Fibroblast of lung (primary cell): Measurements from ENCODE around the gene TMCO5A. TPM values are rescaled to one million over a fixed set of nuclear protein-coding genes. Genes with fewer than 3 reads are reported as not detected.

Source experiments
- DNase-seq, 2 donors: peaks; one replicate each; pipeline versions ENCODE4 v3.0.0 to v3.0.0-alpha.2; 2010; ENCODE audit warnings: low read depth in 2 of 2
- H2AFZ ChIP-seq: 2 replicates; pipeline ENCODE4 v1.5.1; 2012; ENCODE audit warnings: low read length, control low read depth, inconsistent platforms
- H3K27ac ChIP-seq: 2 replicates; pipeline ENCODE4 v1.5.1; 2011; ENCODE audit warnings: low read length, control low read depth; ENCODE audit not compliant: insufficient read depth
- H3K27me3 ChIP-seq: 2 replicates; pipeline ENCODE4 v1.5.1; 2011; ENCODE audit warnings: mild to moderate bottlenecking, low read length; ENCODE audit not compliant: control insufficient read depth, insufficient read depth
- H3K36me3 ChIP-seq: 2 replicates; pipeline ENCODE4 v1.5.1; 2011; ENCODE audit warnings: low read length; ENCODE audit not compliant: control insufficient read depth, insufficient read depth
- H3K4me1 ChIP-seq: 2 replicates; pipeline ENCODE4 v1.5.1; 2011; ENCODE audit warnings: low read length; ENCODE audit not compliant: control insufficient read depth, insufficient read depth; ENCODE audit errors: extremely low read depth
- H3K4me2 ChIP-seq: 2 replicates; pipeline ENCODE4 v1.5.1; 2011; ENCODE audit warnings: low read length, control low read depth; ENCODE audit not compliant: insufficient read depth; ENCODE audit errors: extremely low read depth
- H3K4me3 ChIP-seq, 4 experiments: fragments of 200-600 bp in 1 of 4; sonication (generic) in 1 of 4; replicated peaks in 1 of 4; 2 replicates each; pipeline ENCODE4 v1.5.1; 2011 to 2016; ENCODE audit warnings: low read length in 4 of 4, low read depth in 3 of 4, mild to moderate bottlenecking in 3 of 4, control low read depth in 2 of 4, inconsistent platforms in 1 of 4, mixed read lengths in 1 of 4; ENCODE audit not compliant: insufficient read depth in 1 of 4; ENCODE audit errors: control extremely low read depth in 1 of 4
- H3K79me2 ChIP-seq: 2 replicates; pipeline ENCODE4 v1.5.1; 2012; ENCODE audit warnings: mild to moderate bottlenecking, low read length, inconsistent platforms; ENCODE audit not compliant: control insufficient read depth, insufficient read depth
- H3K9ac ChIP-seq: 2 replicates; pipeline ENCODE4 v1.5.1; 2011; ENCODE audit warnings: mild to moderate bottlenecking, low read length, control low read depth; ENCODE audit not compliant: insufficient read depth
- H3K9me3 ChIP-seq: 2 replicates; pipeline ENCODE4 v1.5.1; 2012; ENCODE audit warnings: low read depth, low read length; ENCODE audit not compliant: control insufficient read depth, insufficient read depth
- H4K20me1 ChIP-seq: 2 replicates; pipeline ENCODE4 v1.5.1; 2011; ENCODE audit warnings: low read length; ENCODE audit not compliant: control insufficient read depth, insufficient read depth; ENCODE audit errors: extremely low read depth
- CTCF ChIP-seq, 2 donors: IDR thresholded peaks in 1 of 2; conservative IDR thresholded peaks in 1 of 2; 1 replicate in 1 of 2; 2 replicates in 1 of 2; pipeline ENCODE4 v1.5.1; 2011 to 2012; ENCODE audit warnings: low read length in 2 of 2, control low read depth in 1 of 2, inconsistent platforms in 1 of 2, low read depth in 1 of 2, mild to moderate bottlenecking in 1 of 2
- EZH2 ChIP-seq: IDR thresholded peaks from 2 replicates; pipeline ENCODE4 v1.5.1; 2012; ENCODE audit warnings: low read length, control low read depth, mild to moderate bottlenecking; ENCODE audit errors: missing control alignments
- polyA plus RNA-seq, 2 donors: library from polyadenylated mRNA; depleted of rRNA in 1 of 2; stranded (reverse) in 1 of 2; unstranded in 1 of 2; fragments of >200 nt; gene quantifications; 2 replicates each; pipeline ENCODE4 v1.2.1, GENCODE V29; 2011 to 2012; ENCODE audit warnings: missing spikeins in 1 of 2
- total RNA-seq: library from RNA; depleted of rRNA; stranded (reverse); fragments of >200 nt; gene quantifications from 2 replicates; pipeline ENCODE4 v1.2.1, GENCODE V29; 2014

TMCO5A gene
- total and polyA plus RNA-seq, 2 donors (not counting 1 experiment from before 2014, with no cell fraction given): not detected

DNA sequence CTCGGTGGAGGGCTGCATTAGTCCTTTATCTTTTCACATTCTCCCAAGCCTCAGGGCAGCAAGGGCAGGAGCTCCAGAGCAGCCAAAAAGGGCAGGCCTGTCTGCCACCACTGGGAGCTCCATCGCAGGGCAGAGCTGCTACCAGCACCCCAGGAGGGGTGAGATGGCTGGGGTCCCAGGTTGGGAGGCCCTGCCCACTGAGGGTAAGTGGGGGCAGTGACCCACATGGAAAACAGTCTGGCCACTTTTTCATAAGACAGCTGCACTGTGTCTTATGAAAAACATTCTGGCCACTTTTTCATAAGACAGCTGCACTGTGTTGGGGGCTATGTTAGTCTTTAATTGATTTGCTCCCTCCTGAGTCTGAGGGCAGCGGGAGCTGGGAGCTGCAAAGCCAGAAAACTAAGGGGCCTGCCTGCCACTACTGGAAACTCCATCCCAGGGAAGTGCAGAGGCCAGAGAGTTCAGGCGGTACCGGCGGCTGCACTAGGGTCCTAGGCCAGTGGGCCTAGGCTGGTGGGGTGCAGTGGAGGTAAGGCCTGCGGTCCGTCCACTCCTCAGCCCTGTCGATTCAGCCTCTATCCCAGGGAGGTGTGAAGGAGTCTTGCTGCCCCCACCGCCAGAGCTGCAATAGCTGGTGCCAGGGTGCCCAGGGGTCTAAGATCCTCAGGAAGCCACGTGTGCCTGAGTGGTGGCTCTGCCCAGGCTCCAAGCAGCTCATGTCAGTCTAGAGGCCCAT lies 45.4 kb downstream of the TMCO5A start:
- no peaks in the 10 kb centered on the region for H4K20me1 ChIP-seq
- H3K4me3 ChIP-seq: no peak overlapping the region
- H3K27ac ChIP-seq: no peak overlapping the region
- H3K4me2 ChIP-seq: no peak overlapping the region
- H3K79me2 ChIP-seq: no peaks in the 10 kb centered on the region
- H3K9me3 ChIP-seq: no peaks in the 10 kb centered on the region
- no peak for DNase-seq
- H2AFZ ChIP-seq: no peak overlapping the region
- no peaks in the 10 kb centered on the region for H3K36me3 ChIP-seq
- H3K4me1 ChIP-seq: no peaks in the 10 kb centered on the region
- no peak for TF ChIP-seq EZH2
- TF ChIP-seq CTCF (conservative IDR thresholded peaks at IDR 0.05 in 1 of 2, IDR thresholded peaks at IDR 0.05 in 1 of 2; ENCODE audit: low read depth in 1 of 2, low read length in 2 of 2): no peak
- H3K27me3 ChIP-seq: no peaks in the 10 kb centered on the region
- H3K9ac ChIP-seq: no peak overlapping the region

DNA sequence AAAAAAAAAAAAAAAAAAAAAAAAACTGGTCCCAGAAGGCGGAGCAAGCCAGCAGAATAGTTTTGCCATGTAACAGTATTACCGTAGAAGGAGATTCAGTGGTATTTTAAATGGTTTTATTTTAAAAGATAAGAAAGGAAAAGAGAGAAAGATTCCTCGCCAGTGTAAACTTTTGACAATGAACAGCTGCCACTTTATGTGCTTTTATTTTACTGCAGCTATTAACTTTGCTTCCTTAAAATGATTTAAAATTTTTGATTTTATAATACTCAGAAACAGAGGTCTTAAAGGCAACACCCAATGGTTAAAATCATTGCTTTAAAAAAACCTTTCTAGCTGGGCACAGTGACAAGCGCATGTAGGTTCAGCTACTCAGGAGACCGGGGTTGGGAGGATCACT lies 46.8 kb downstream of the TMCO5A start:
- no peak overlapping the region for H3K9ac ChIP-seq

DNA sequence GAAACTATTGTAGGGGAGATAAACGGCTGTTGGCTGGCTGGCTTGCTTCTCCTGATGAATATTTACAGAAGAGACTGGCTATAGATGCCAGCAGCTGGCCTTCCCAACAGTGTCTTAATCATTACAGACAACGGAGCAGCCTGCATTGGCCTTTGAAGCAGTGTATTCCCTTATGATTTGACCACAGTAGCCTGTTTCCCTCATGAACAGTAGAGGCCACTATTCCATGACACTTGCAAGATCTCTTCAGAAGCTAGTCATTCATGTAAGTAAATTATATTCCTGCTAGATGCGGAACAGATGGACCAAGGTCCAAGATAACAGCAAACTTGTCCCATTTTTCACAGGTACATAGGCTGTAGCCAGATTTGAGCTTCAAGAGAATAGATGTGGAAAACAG lies 47.3 kb downstream of the TMCO5A start:
- Histone ChIP-seq H4K20me1 (no peaks in the 10 kb centered on the region), H3K9ac (no peak overlapping the region), H3K27me3 (no peaks in the 10 kb centered on the region), H3K4me1 (no peaks in the 10 kb centered on the region), H3K9me3 (no peaks in the 10 kb centered on the region), H3K4me2 (no peak overlapping the region), H3K79me2 (no peaks in the 10 kb centered on the region), H2AFZ (no peak overlapping the region), H3K4me3 (no peak overlapping the region), H3K36me3 (no peaks in the 10 kb centered on the region), H3K27ac (no peak overlapping the region)
- peak; percentile 46 to 61 for DNase-seq
- TF ChIP-seq CTCF (conservative IDR thresholded peaks at IDR 0.05 in 1 of 2, IDR thresholded peaks at IDR 0.05 in 1 of 2; ENCODE audit: low read depth in 1 of 2, low read length in 2 of 2) (peak; percentile 26 to 72), EZH2 (no peak)

More for the DNA sequence above, 46.8 kb downstream of the TMCO5A start:
- TF ChIP-seq EZH2 (no peak), CTCF (conservative IDR thresholded peaks at IDR 0.05 in 1 of 2, IDR thresholded peaks at IDR 0.05 in 1 of 2; ENCODE audit: low read depth in 1 of 2, low read length in 2 of 2) (no peak)
- H3K79me2 ChIP-seq: no peaks in the 10 kb centered on the region
- H2AFZ ChIP-seq: no peak overlapping the region
- no peak overlapping the region for H3K4me3 ChIP-seq
- H3K9me3 ChIP-seq: no peaks in the 10 kb centered on the region
- no peaks in the 10 kb centered on the region for H3K27me3 ChIP-seq
- no peak for DNase-seq
- no peak overlapping the region for H3K27ac ChIP-seq
- no peaks in the 10 kb centered on the region for H3K36me3 ChIP-seq
- no peaks in the 10 kb centered on the region for H4K20me1 ChIP-seq
- H3K4me1 ChIP-seq: no peaks in the 10 kb centered on the region
- no peak overlapping the region for H3K4me2 ChIP-seq
